Naive thymus-derived CD4-positive, alpha-beta T cell (primary cell): ENCODE data around the gene FOXJ1. TPM values are rescaled to one million over a fixed set of nuclear protein-coding genes. Genes with fewer than 3 reads are reported as not detected.
A peak's percentile ranks its signal among the peaks of the same experiment; 100 is the strongest.

ENCODE experiments used
- ATAC-seq: fragments of 150-1000 bp; cut with Tn5 transposase; 2 replicates; pipeline ENCODE4 v1.10.0; 2021; ENCODE audit warnings: mild to moderate bottlenecking, moderate library complexity
- CTCF ChIA-PET: fragments of 350-600 bp; sonication (Branson Sonifier 250); formaldehyde crosslinking; loops from one replicate; lab custom pipeline; 2021; ENCODE audit warnings: antibody characterized with exemption; lab: Charles Lee
- POLR2A ChIA-PET: fragments of 350-600 bp; sonication (Branson Sonifier 250); formaldehyde crosslinking; loops from one replicate; lab custom pipeline; 2021; ENCODE audit warnings: antibody characterized with exemption, inconsistent platforms; lab: Charles Lee
- DNase-seq, 9 donors: peaks; one replicate each; pipeline versions ENCODE4 v3.0.0 to v3.0.0-alpha.2; 2020 to 2022; ENCODE audit warnings: mixed read lengths in 1 of 9
- H3K27ac ChIP-seq: one replicate; pipeline ENCODE4 v1.7.0; 2013; ENCODE audit warnings: mild to moderate bottlenecking, low read depth, low read length, moderate library complexity
- H3K27me3 ChIP-seq, 2 donors: one replicate each; pipeline ENCODE4 v1.7.0; 2013; ENCODE audit warnings: low read length in 2 of 2, mild to moderate bottlenecking in 2 of 2, moderate library complexity in 2 of 2; ENCODE audit not compliant: control insufficient read depth in 2 of 2, insufficient read depth in 2 of 2
- H3K36me3 ChIP-seq, 3 experiments: 1 replicate in 2 of 3; 2 replicates in 1 of 3; pipeline ENCODE4 v1.7.0; 2013; ENCODE audit warnings: low read length in 3 of 3, mild to moderate bottlenecking in 3 of 3, moderate library complexity in 1 of 3; ENCODE audit not compliant: insufficient read depth in 3 of 3, control insufficient read depth in 2 of 3
- H3K4me1 ChIP-seq, 2 donors: one replicate each; pipeline ENCODE4 v1.7.0; 2013; ENCODE audit warnings: low read length in 2 of 2, mild to moderate bottlenecking in 2 of 2, moderate library complexity in 1 of 2; ENCODE audit not compliant: control insufficient read depth in 2 of 2, insufficient read depth in 2 of 2
- H3K4me3 ChIP-seq: 2 replicates; pipeline ENCODE4 v1.7.0; 2013; ENCODE audit warnings: mild to moderate bottlenecking, low read length
- H3K9me3 ChIP-seq, 3 experiments: 1 replicate in 2 of 3; 2 replicates in 1 of 3; pipeline ENCODE4 v1.7.0; 2013; ENCODE audit warnings: low read length in 3 of 3; ENCODE audit not compliant: control insufficient read depth in 2 of 3
- H3K27ac Mint-ChIP-seq, 9 donors: one replicate each; pipeline ENCODE4 v1.8.0; 2020 to 2022; ENCODE audit warnings: mixed read lengths in 9 of 9, mild to moderate bottlenecking in 8 of 9, moderate library complexity in 5 of 9, inconsistent platforms in 2 of 9
- H3K27me3 Mint-ChIP-seq, 5 donors: one replicate each; pipeline ENCODE4 v1.8.0; 2021 to 2022; ENCODE audit warnings: mixed read lengths in 5 of 5, mild to moderate bottlenecking in 1 of 5
- H3K36me3 Mint-ChIP-seq, 5 donors: one replicate each; pipeline ENCODE4 v1.8.0; 2020 to 2022; ENCODE audit warnings: mixed read lengths in 5 of 5, mild to moderate bottlenecking in 3 of 5, inconsistent platforms in 1 of 5
- H3K4me1 Mint-ChIP-seq, 7 donors: one replicate each; pipeline ENCODE4 v1.8.0; 2020 to 2022; ENCODE audit warnings: mixed read lengths in 7 of 7, mild to moderate bottlenecking in 3 of 7, inconsistent platforms in 1 of 7
- H3K4me3 Mint-ChIP-seq, 10 donors: one replicate each; pipeline ENCODE4 v1.8.0; 2020 to 2022; ENCODE audit warnings: mild to moderate bottlenecking in 10 of 10, mixed read lengths in 10 of 10, moderate library complexity in 6 of 10, inconsistent platforms in 2 of 10
- H3K9me3 Mint-ChIP-seq, 11 donors: one replicate each; pipeline ENCODE4 v1.8.0; 2020 to 2022; ENCODE audit warnings: mixed read lengths in 11 of 11, mild to moderate bottlenecking in 4 of 11, inconsistent platforms in 1 of 11, moderate library complexity in 1 of 11
- intact Hi-C, 2 donors: fragments of 100-400 bp; cut with micrococcal nuclease; formaldehyde crosslinking; loops; one replicate each; pipeline ENCODE4 v1.15.1; 2023
- polyA plus RNA-seq, 2 donors: library from polyadenylated mRNA; unstranded; fragments of 300-500 nt; fragmentation: Illumina TruSeq; gene quantifications; one replicate each; pipeline ENCODE4 v1.2.3, GENCODE V29; 2021
- total RNA-seq, 6 experiments: library from RNA in 5 of 6; stranded (reverse) in 5 of 6; gene quantifications; 1 replicate in 5 of 6; 2 replicates in 1 of 6; pipeline ENCODE4 v1.2.3 and lab custom pipeline; 2021 to 2026

The FOXJ1 gene
- total and polyA plus RNA-seq, 7 experiments from 2014 or later = 0.27 to 2.2 (median 1.4) TPM

- H3K4me1 Mint-ChIP-seq = peaks cover 18 to 57% (median 35%) of the 10 kb centered on the region in 7 donors
- ATAC-seq = no peak
- ChIA-PET POLR2A (interaction anchor here (0.8 to 11.6 kb wide), 4 partner anchors 16 to 93 kb away, joined by 3 to 240 read pairs (median 4); partner anchors contain the start of gene UBALD2), CTCF (interaction anchor here (1.2 to 1.5 kb wide), 2 partner anchors 50 to 54 kb away, joined by 3 to 4 read pairs; no protein-coding TSS in a partner anchor)
- no peak overlapping the region for H3K4me3 ChIP-seq
- peak overlapping the region in 6 of 9 donors; percentile 8 to 93 (median 64) for H3K27ac Mint-ChIP-seq
- no peaks in the 10 kb centered on the region for H3K9me3 ChIP-seq
- peaks cover 1 to 29% (median 13%) of the 10 kb centered on the region in 5 donors for H3K36me3 Mint-ChIP-seq
- DNase-seq = no peak
- H3K27ac ChIP-seq = no peak overlapping the region
- H3K9me3 Mint-ChIP-seq = no peaks in the 10 kb centered on the region
- peaks cover 0 to 17% (median 0%) of the 10 kb centered on the region in 3 experiments for H3K36me3 ChIP-seq
- no peaks in the 10 kb centered on the region for H3K27me3 Mint-ChIP-seq
- H3K4me3 Mint-ChIP-seq = no peak overlapping the region
- no peaks in the 10 kb centered on the region for H3K27me3 ChIP-seq
- intact Hi-C loops = no loop called here
- peaks cover 4 to 44% of the 10 kb centered on the region in 2 donors for H3K4me1 ChIP-seq
Observed at GRCh38 chr17:76174037-76174436, 33.0 kb upstream of the FOXJ1 start.

- CTCF ChIA-PET = interaction anchor here (1.2 to 1.5 kb wide), 2 partner anchors 50 to 53 kb away, joined by 3 to 4 read pairs; no protein-coding TSS in a partner anchor
- H3K27me3 Mint-ChIP-seq = no peaks in the 10 kb centered on the region
- Histone ChIP-seq H3K4me1 (peaks cover 0 to 38% of the 10 kb centered on the region in 2 donors), H3K36me3 (peaks cover 0 to 20% (median 0%) of the 10 kb centered on the region in 3 experiments), H3K9me3 (no peaks in the 10 kb centered on the region), H3K27me3 (no peaks in the 10 kb centered on the region), H3K27ac (no peak overlapping the region), H3K4me3 (no peak overlapping the region)
- peaks cover 13 to 57% (median 35%) of the 10 kb centered on the region in 7 donors for H3K4me1 Mint-ChIP-seq
- H3K36me3 Mint-ChIP-seq = peaks cover 5 to 35% (median 19%) of the 10 kb centered on the region in 5 donors
- H3K9me3 Mint-ChIP-seq = no peaks in the 10 kb centered on the region
- ATAC-seq = no peak
- POLR2A ChIA-PET = interaction anchor here (0.6 to 11.6 kb wide), 5 partner anchors 12 to 94 kb away, joined by 3 to 240 read pairs (median 3); partner anchors contain the start of gene UBALD2
- no peak overlapping the region for H3K4me3 Mint-ChIP-seq
- intact Hi-C loops = no loop called here
- H3K27ac Mint-ChIP-seq = peak overlapping the region in 4 of 9 donors; percentile 9 to 93 (median 60)
- DNase-seq = no peak
Observed at GRCh38 chr17:76173474-76173873, 32.4 kb upstream of the FOXJ1 start.

- ChIA-PET CTCF (interaction anchor here (0.6 to 0.9 kb wide), 3 partner anchors 18 to 269 kb away, joined by 3 to 4 read pairs (median 4); no protein-coding TSS in a partner anchor), POLR2A (interaction anchor here (0.8 to 8.8 kb wide), 3 partner anchors 8 to 18 kb away, joined by 4 to 49 read pairs (median 6); no protein-coding TSS in a partner anchor)
- Histone ChIP-seq H3K4me3 (no peak overlapping the region), H3K4me1 (peaks cover 0 to 23% of the 10 kb centered on the region in 2 donors), H3K27me3 (no peaks in the 10 kb centered on the region), H3K27ac (no peak overlapping the region), H3K9me3 (no peaks in the 10 kb centered on the region), H3K36me3 (peaks cover 0 to 28% (median 0%) of the 10 kb centered on the region in 3 experiments)
- no peaks in the 10 kb centered on the region for H3K27me3 Mint-ChIP-seq
- H3K9me3 Mint-ChIP-seq = no peaks in the 10 kb centered on the region
- peaks cover 5 to 49% (median 25%) of the 10 kb centered on the region in 5 donors for H3K36me3 Mint-ChIP-seq
- ATAC-seq (no peak), DNase-seq (no peak)
- intact Hi-C loops = no loop called here
- no peak overlapping the region for H3K4me3 Mint-ChIP-seq
- peak overlapping the region in 3 of 9 donors; percentile 32 to 86 (median 82) for H3K27ac Mint-ChIP-seq
- H3K4me1 Mint-ChIP-seq = peaks cover 14 to 56% (median 26%) of the 10 kb centered on the region in 7 donors
Observed at GRCh38 chr17:76171706-76172105, 30.7 kb upstream of the FOXJ1 start.

GRCh38 chr17:76170114-76170513 is 29.1 kb upstream of the FOXJ1 start:
- H3K27ac Mint-ChIP-seq = peak overlapping the region in 4 of 9 donors; percentile 10 to 53 (median 50)
- no peak for ATAC-seq

GRCh38 chr17:76166906-76167305 is 25.9 kb upstream of the FOXJ1 start:
- no peaks in the 10 kb centered on the region for H3K9me3 Mint-ChIP-seq
- H3K4me1 Mint-ChIP-seq = peaks cover 7 to 36% (median 24%) of the 10 kb centered on the region in 7 donors
- H3K27ac Mint-ChIP-seq = no peak overlapping the region
- no peak for DNase-seq
- Histone ChIP-seq H3K4me1 (no peaks in the 10 kb centered on the region), H3K27ac (no peak overlapping the region), H3K36me3 (peaks cover 0 to 40% (median 4%) of the 10 kb centered on the region in 3 experiments), H3K9me3 (no peaks in the 10 kb centered on the region), H3K4me3 (no peak overlapping the region), H3K27me3 (no peaks in the 10 kb centered on the region)
- no peak overlapping the region for H3K4me3 Mint-ChIP-seq
- POLR2A ChIA-PET = interaction anchor here (0.9 to 8.8 kb wide), 7 partner anchors 8 to 107 kb away, joined by 3 to 49 read pairs (median 4); no protein-coding TSS in a partner anchor
- CTCF ChIA-PET = interaction anchor here (0.6 to 4.8 kb wide), 5 partner anchors 12 to 120 kb away, joined by 3 to 26 read pairs (median 4); no protein-coding TSS in a partner anchor
- no peaks in the 10 kb centered on the region for H3K27me3 Mint-ChIP-seq
- intact Hi-C loops = no loop called here
- peaks cover 5 to 61% (median 45%) of the 10 kb centered on the region in 5 donors for H3K36me3 Mint-ChIP-seq
- ATAC-seq = no peak

More at GRCh38 chr17:76170114-76170513, 29.1 kb upstream of the FOXJ1 start:
- no peaks in the 10 kb centered on the region for H3K27me3 Mint-ChIP-seq
- peaks cover 4 to 48% (median 20%) of the 10 kb centered on the region in 7 donors for H3K4me1 Mint-ChIP-seq
- H3K4me1 ChIP-seq = peaks cover 0 to 7% of the 10 kb centered on the region in 2 donors
- no peak overlapping the region for H3K4me3 ChIP-seq
- H3K9me3 Mint-ChIP-seq = no peaks in the 10 kb centered on the region
- no peaks in the 10 kb centered on the region for H3K27me3 ChIP-seq
- CTCF ChIA-PET = interaction anchor here (1.0 to 4.8 kb wide), 2 partner anchors 9 to 13 kb away, joined by 6 to 26 read pairs; no protein-coding TSS in a partner anchor
- H3K4me3 Mint-ChIP-seq = no peak overlapping the region
- peaks cover 0 to 35% (median 0%) of the 10 kb centered on the region in 3 experiments for H3K36me3 ChIP-seq
- intact Hi-C loops = no loop called here
- POLR2A ChIA-PET = interaction anchor here (0.6 to 8.8 kb wide), 9 partner anchors 9 to 94 kb away, joined by 3 to 49 read pairs (median 4); no protein-coding TSS in a partner anchor
- H3K9me3 ChIP-seq = no peaks in the 10 kb centered on the region
- peaks cover 5 to 46% (median 20%) of the 10 kb centered on the region in 5 donors for H3K36me3 Mint-ChIP-seq
- no peak overlapping the region for H3K27ac ChIP-seq
- DNase-seq = no peak

- Mint-ChIP-seq H3K36me3 (peaks cover 5 to 66% (median 45%) of the 10 kb centered on the region in 5 donors), H3K4me3 (peak overlapping the region in 1 of 10 donors; percentile 30), H3K27me3 (no peaks in the 10 kb centered on the region), H3K9me3 (no peaks in the 10 kb centered on the region), H3K4me1 (peaks cover 7 to 36% (median 24%) of the 10 kb centered on the region in 7 donors), H3K27ac (peak overlapping the region in 6 of 9 donors; percentile 14 to 55 (median 39))
- POLR2A ChIA-PET = interaction anchor here (0.6 to 8.8 kb wide), 9 partner anchors 9 to 85 kb away, joined by 3 to 49 read pairs (median 4); no protein-coding TSS in a partner anchor
- H3K9me3 ChIP-seq = no peaks in the 10 kb centered on the region
- CTCF ChIA-PET = interaction anchor here (0.6 to 4.8 kb wide), 5 partner anchors 13 to 121 kb away, joined by 3 to 26 read pairs (median 4); no protein-coding TSS in a partner anchor
- no peak overlapping the region for H3K27ac ChIP-seq
- no peak overlapping the region for H3K4me3 ChIP-seq
- peaks cover 0 to 41% (median 7%) of the 10 kb centered on the region in 3 experiments for H3K36me3 ChIP-seq
- H3K4me1 ChIP-seq = no peaks in the 10 kb centered on the region
- H3K27me3 ChIP-seq = no peaks in the 10 kb centered on the region
- intact Hi-C loops = no loop called here
- DNase-seq = no peak
- ATAC-seq = no peak
Observed at GRCh38 chr17:76166168-76166567, 25.1 kb upstream of the FOXJ1 start.
